OCI-LY7 (cell line): ENCODE measurements around the gene SLC52A3. TPM values are rescaled to one million over a fixed set of nuclear protein-coding genes. Genes with fewer than 3 reads are reported as not detected.

Experiments used
- BruUV-seq: library from RNA; stranded (reverse); fragments of 400-500 nt; replicated peaks from 2 replicates; lab custom pipeline; 2021; lab: Mats Ljungman, UMichigan
- CTCF ChIA-PET: fragments of 300-600 bp; sonication (Branson Sonifier 250); formaldehyde crosslinking; loops from one replicate; lab custom pipeline; 2022; ENCODE audit warnings: antibody characterized with exemption; ENCODE audit not compliant: unreplicated experiment; lab: Charles Lee
- POLR2A ChIA-PET: fragments of 300-600 bp; sonication (Branson Sonifier 250); formaldehyde crosslinking; loops from one replicate; lab custom pipeline; 2022; ENCODE audit warnings: antibody characterized with exemption; lab: Charles Lee
- DNase-seq: peaks from one replicate; pipeline ENCODE4 v3.0.0-alpha.2; 2015; ENCODE audit warnings: low spot score
- H2AFZ ChIP-seq: fragments of 200-600 bp; sonication (generic), shearing (Covaris generic); 2 replicates; pipeline ENCODE4 v1.6.1; 2014; ENCODE audit warnings: mild to moderate bottlenecking, antibody characterized with exemption, low read length, moderate library complexity
- H3K27ac ChIP-seq: fragments of 200-600 bp; sonication (generic); 2 replicates; pipeline ENCODE4 v1.5.1; 2014; ENCODE audit warnings: mixed run types, low read depth, mild to moderate bottlenecking, moderate library complexity, low read length, inconsistent platforms; ENCODE audit not compliant: poor library complexity, severe bottlenecking
- H3K36me3 ChIP-seq: fragments of 200-600 bp; sonication (generic); 2 replicates; pipeline ENCODE4 v1.6.1; 2014; ENCODE audit warnings: mild to moderate bottlenecking, antibody characterized with exemption, low read length, moderate library complexity, mixed read lengths; ENCODE audit not compliant: insufficient read depth
- H3K4me1 ChIP-seq: fragments of 200-600 bp; sonication (generic); 2 replicates; pipeline ENCODE4 v1.5.1; 2014; ENCODE audit warnings: mild to moderate bottlenecking, low read length; ENCODE audit not compliant: insufficient read depth, poor library complexity, severe bottlenecking
- H3K4me2 ChIP-seq: fragments of 200-600 bp; sonication (generic); 2 replicates; pipeline ENCODE4 v1.6.1; 2014; ENCODE audit warnings: mild to moderate bottlenecking, low read length
- H3K4me3 ChIP-seq: fragments of 200-600 bp; sonication (generic); 2 replicates; pipeline ENCODE4 v1.5.1; 2014; ENCODE audit warnings: mild to moderate bottlenecking, low read depth, low read length; ENCODE audit not compliant: poor library complexity, severe bottlenecking
- H3K79me2 ChIP-seq: fragments of 200-600 bp; sonication (generic); 2 replicates; pipeline ENCODE4 v1.6.1; 2016; ENCODE audit warnings: low read depth, mild to moderate bottlenecking, low read length, moderate library complexity, mixed read lengths; ENCODE audit not compliant: insufficient read depth
- H3K9me2 ChIP-seq: fragments of 200-600 bp; sonication (generic); 2 replicates; pipeline ENCODE4 v1.6.1; 2016; ENCODE audit warnings: mild to moderate bottlenecking, low read length, mixed read lengths; ENCODE audit not compliant: insufficient read depth
- H3K9me3 ChIP-seq: fragments of 200-600 bp; sonication (generic); 2 replicates; pipeline ENCODE4 v1.6.1; 2014; ENCODE audit warnings: mild to moderate bottlenecking, mixed run types, low read length, mixed read lengths
- H4K20me1 ChIP-seq: fragments of 200-600 bp; sonication (generic); 2 replicates; pipeline ENCODE4 v1.6.1; 2014; ENCODE audit warnings: mild to moderate bottlenecking, antibody characterized with exemption, low read length, moderate library complexity, mixed read lengths; ENCODE audit not compliant: insufficient read depth
- CTCF ChIP-seq: fragments of 200-600 bp; sonication (generic); conservative IDR thresholded peaks from 2 replicates; pipeline ENCODE4 v1.5.1; 2014; ENCODE audit warnings: mild to moderate bottlenecking, antibody characterized with exemption, low read length, moderate library complexity, mixed read lengths
- EZH2phosphoT487 ChIP-seq: fragments of 200-600 bp; sonication (generic); IDR thresholded peaks from 2 replicates; pipeline ENCODE4 v1.6.1; 2018; ENCODE audit warnings: low read depth, borderline replicate concordance, mild to moderate bottlenecking, mixed run types, antibody characterized with exemption, low read length, moderate library complexity, mixed read lengths
- intact Hi-C: fragments of 100-400 bp; cut with micrococcal nuclease; formaldehyde crosslinking; loops from one replicate; pipeline ENCODE4 v1.10.0; 2022; ENCODE audit not compliant: unreplicated experiment
- total RNA-seq, 2 experiments: library from RNA; depleted of rRNA in 1 of 2; stranded (reverse); fragments of >200 nt in 1 of 2; shearing (Covaris generic) in 1 of 2; gene quantifications; 2 replicates each; pipeline ENCODE4 v1.2.3, GENCODE V29; 2014 to 2022

The SLC52A3 gene
- total RNA-seq, 2 experiments from 2014 or later = not detected

DNA sequence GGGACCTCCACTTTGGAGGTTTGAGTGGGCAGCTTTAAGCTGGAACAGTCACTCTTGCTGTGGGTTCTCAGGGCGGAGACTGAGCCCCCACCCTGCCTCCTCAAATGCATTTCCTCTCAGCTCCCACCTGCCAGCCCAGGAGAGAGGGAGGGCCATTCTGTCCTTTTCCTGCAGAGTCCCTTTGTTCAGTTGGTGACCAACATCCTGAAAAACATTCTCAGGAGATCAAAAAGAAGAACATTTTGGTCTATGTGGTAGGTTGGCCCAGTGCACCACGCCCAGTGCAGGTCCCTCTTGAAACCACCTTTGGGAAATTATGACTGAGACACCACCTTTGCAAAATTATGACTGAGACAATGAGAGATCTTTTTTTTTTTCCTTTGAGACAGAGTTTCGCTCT, 13.4 kb downstream of the SLC52A3 start:
- no TSS peak for BruUV-seq
- no peaks in the 10 kb centered on the region for H3K4me1 ChIP-seq

GRCh38 chr20:753897-754635, 14.2 kb downstream of the SLC52A3 start:
- intact Hi-C loops = no loop called here
- ChIA-PET POLR2A (no interaction called here), CTCF (no interaction called here)
- Histone ChIP-seq H3K4me1 (no peaks in the 10 kb centered on the region), H3K36me3 (no peaks in the 10 kb centered on the region), H4K20me1 (no peaks in the 10 kb centered on the region), H3K27ac (no peak overlapping the region), H3K9me2 (no peaks in the 10 kb centered on the region), H3K9me3 (no peaks in the 10 kb centered on the region), H2AFZ (no peak overlapping the region), H3K4me2 (no peak overlapping the region), H3K79me2 (no peaks in the 10 kb centered on the region), H3K4me3 (no peak overlapping the region)
- no peak for TF ChIP-seq EZH2phosphoT487
- TF ChIP-seq CTCF = no peak
- BruUV-seq = no TSS peak
- DNase-seq = no peak

More for the DNA sequence above, 13.4 kb downstream of the SLC52A3 start:
- Histone ChIP-seq H4K20me1 (no peaks in the 10 kb centered on the region), H2AFZ (no peak overlapping the region), H3K9me3 (no peaks in the 10 kb centered on the region), H3K36me3 (no peaks in the 10 kb centered on the region), H3K27ac (no peak overlapping the region), H3K79me2 (no peaks in the 10 kb centered on the region), H3K4me3 (no peak overlapping the region), H3K9me2 (no peaks in the 10 kb centered on the region), H3K4me2 (no peak overlapping the region)
- CTCF ChIA-PET = no interaction called here
- no peak for TF ChIP-seq EZH2phosphoT487
- no peak for TF ChIP-seq CTCF
- POLR2A ChIA-PET = no interaction called here
- intact Hi-C loops = no loop called here
- DNase-seq = no peak

GRCh38 chr20:753136-753535, 15.2 kb downstream of the SLC52A3 start:
- ChIA-PET POLR2A (interaction anchor here (0.7 kb wide), 1 partner anchor 90 kb away, joined by 3 read pairs; no protein-coding TSS in a partner anchor), CTCF (no interaction called here)
- intact Hi-C loops = no loop called here
- no peaks in the 10 kb centered on the region for H3K9me3 ChIP-seq
- BruUV-seq = no TSS peak
- H3K36me3 ChIP-seq = no peaks in the 10 kb centered on the region
- no peak overlapping the region for H3K4me3 ChIP-seq
- no peaks in the 10 kb centered on the region for H4K20me1 ChIP-seq
- no peaks in the 10 kb centered on the region for H3K4me1 ChIP-seq
- no peak overlapping the region for H3K4me2 ChIP-seq
- TF ChIP-seq EZH2phosphoT487 = no peak
- H2AFZ ChIP-seq = no peak overlapping the region
- no peak for DNase-seq
- no peak overlapping the region for H3K27ac ChIP-seq
- no peaks in the 10 kb centered on the region for H3K79me2 ChIP-seq
- H3K9me2 ChIP-seq = no peaks in the 10 kb centered on the region
